ENCODE data around the gene PCARE. TPM values are rescaled to one million over a fixed set of nuclear protein-coding genes. Genes with fewer than 3 reads are reported as not detected.

PCARE gene
- total RNA-seq, 1 experiment from 2014 or later: not detected

DNA sequence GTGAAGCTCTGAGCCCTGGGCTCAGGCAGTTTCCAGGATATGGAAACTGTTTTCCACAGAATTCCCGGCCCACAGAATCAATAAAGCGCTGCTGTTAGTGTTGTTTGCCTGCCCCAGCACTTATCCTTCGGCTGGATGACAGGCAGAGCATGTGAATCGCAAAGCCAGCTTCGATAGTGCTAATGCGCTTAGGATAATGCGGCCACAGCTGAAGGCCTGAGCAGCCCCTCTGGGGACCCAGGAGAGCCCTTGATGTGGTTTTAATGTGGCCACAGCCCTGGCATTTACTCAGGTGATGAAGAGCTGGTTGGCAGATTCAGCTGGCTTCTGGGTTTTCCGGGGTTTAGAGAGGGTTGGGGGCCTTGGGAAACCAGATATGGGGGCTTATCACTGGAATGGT lies 23.7 kb downstream of the PCARE start:
- H3K4me1 Mint-ChIP-seq: peaks cover 19% of the 10 kb centered on the region
- ChIA-PET POLR2A (no interaction called here), CTCF (no interaction called here)
- H3K27ac Mint-ChIP-seq: no peak overlapping the region
- DNase-seq (ENCODE audit: low spot score) (no peak), ATAC-seq (no peak)
- no peaks in the 10 kb centered on the region for H3K27me3 Mint-ChIP-seq (ENCODE audit: low read depth)
- TF ChIP-seq, protein P1, sequence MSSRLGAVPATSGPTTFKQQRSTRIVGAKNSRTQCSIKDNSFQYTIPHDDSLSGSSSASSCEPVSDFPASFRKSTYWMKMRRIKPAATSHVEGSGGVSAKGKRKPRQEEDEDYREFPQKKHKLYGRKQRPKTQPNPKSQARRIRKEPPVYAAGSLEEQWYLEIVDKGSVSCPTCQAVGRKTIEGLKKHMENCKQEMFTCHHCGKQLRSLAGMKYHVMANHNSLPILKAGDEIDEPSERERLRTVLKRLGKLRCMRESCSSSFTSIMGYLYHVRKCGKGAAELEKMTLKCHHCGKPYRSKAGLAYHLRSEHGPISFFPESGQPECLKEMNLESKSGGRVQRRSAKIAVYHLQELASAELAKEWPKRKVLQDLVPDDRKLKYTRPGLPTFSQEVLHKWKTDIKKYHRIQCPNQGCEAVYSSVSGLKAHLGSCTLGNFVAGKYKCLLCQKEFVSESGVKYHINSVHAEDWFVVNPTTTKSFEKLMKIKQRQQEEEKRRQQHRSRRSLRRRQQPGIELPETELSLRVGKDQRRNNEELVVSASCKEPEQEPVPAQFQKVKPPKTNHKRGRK (CRISPR knock-in tag; IDR thresholded peaks at IDR 0.05; ENCODE audit: borderline replicate concordance): no peak
- no peak for TF ChIP-seq NFATC4 (CRISPR knock-in tag; IDR thresholded peaks at IDR 0.05)
- TF ChIP-seq SOX15 (CRISPR knock-in tag; IDR thresholded peaks at IDR 0.05): no peak
- no peak for TF ChIP-seq TEAD4 (CRISPR knock-in tag; IDR thresholded peaks at IDR 0.05)
- TF ChIP-seq, protein P2, sequence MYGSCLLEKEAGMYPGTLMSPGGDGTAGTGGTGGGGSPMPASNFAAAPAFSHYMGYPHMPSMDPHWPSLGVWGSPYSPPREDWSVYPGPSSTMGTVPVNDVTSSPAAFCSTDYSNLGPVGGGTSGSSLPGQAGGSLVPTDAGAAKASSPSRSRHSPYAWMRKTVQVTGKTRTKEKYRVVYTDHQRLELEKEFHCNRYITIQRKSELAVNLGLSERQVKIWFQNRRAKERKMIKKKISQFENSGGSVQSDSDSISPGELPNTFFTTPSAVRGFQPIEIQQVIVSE (CRISPR knock-in tag; IDR thresholded peaks at IDR 0.05; ENCODE audit: borderline replicate concordance): no peak
- TF ChIP-seq, protein P3, sequence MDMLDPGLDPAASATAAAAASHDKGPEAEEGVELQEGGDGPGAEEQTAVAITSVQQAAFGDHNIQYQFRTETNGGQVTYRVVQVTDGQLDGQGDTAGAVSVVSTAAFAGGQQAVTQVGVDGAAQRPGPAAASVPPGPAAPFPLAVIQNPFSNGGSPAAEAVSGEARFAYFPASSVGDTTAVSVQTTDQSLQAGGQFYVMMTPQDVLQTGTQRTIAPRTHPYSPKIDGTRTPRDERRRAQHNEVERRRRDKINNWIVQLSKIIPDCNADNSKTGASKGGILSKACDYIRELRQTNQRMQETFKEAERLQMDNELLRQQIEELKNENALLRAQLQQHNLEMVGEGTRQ (CRISPR knock-in tag; IDR thresholded peaks at IDR 0.05): no peak
- TF ChIP-seq, protein P4, sequence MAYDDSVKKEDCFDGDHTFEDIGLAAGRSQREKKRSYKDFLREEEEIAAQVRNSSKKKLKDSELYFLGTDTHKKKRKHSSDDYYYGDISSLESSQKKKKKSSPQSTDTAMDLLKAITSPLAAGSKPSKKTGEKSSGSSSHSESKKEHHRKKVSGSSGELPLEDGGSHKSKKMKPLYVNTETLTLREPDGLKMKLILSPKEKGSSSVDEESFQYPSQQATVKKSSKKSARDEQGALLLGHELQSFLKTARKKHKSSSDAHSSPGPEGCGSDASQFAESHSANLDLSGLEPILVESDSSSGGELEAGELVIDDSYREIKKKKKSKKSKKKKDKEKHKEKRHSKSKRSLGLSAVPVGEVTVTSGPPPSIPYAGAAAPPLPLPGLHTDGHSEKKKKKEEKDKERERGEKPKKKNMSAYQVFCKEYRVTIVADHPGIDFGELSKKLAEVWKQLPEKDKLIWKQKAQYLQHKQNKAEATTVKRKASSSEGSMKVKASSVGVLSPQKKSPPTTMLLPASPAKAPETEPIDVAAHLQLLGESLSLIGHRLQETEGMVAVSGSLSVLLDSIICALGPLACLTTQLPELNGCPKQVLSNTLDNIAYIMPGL (CRISPR knock-in tag; IDR thresholded peaks at IDR 0.05): no peak
- no peak for TF ChIP-seq TP53 (CRISPR knock-in tag; IDR thresholded peaks at IDR 0.05)
- no peak for TF ChIP-seq FOXJ3 (CRISPR knock-in tag; IDR thresholded peaks at IDR 0.05; ENCODE audit: borderline replicate concordance)
- TF ChIP-seq TEAD1 (CRISPR knock-in tag; IDR thresholded peaks at IDR 0.05): no peak
- no peak for TF ChIP-seq OVOL2 (CRISPR knock-in tag; IDR thresholded peaks at IDR 0.05; ENCODE audit: borderline replicate concordance)
- TF ChIP-seq, protein P5, sequence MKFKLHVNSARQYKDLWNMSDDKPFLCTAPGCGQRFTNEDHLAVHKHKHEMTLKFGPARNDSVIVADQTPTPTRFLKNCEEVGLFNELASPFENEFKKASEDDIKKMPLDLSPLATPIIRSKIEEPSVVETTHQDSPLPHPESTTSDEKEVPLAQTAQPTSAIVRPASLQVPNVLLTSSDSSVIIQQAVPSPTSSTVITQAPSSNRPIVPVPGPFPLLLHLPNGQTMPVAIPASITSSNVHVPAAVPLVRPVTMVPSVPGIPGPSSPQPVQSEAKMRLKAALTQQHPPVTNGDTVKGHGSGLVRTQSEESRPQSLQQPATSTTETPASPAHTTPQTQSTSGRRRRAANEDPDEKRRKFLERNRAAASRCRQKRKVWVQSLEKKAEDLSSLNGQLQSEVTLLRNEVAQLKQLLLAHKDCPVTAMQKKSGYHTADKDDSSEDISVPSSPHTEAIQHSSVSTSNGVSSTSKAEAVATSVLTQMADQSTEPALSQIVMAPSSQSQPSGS (CRISPR knock-in tag; IDR thresholded peaks at IDR 0.05; ENCODE audit: borderline replicate concordance, low read depth): no peak
- TF ChIP-seq IRF2 (CRISPR knock-in tag; IDR thresholded peaks at IDR 0.05; ENCODE audit: borderline replicate concordance, low read depth): no peak
- H3K9me3 Mint-ChIP-seq: no peaks in the 10 kb centered on the region
- no peak overlapping the region for H3K4me3 Mint-ChIP-seq
- no peaks in the 10 kb centered on the region for H3K36me3 Mint-ChIP-seq

DNA sequence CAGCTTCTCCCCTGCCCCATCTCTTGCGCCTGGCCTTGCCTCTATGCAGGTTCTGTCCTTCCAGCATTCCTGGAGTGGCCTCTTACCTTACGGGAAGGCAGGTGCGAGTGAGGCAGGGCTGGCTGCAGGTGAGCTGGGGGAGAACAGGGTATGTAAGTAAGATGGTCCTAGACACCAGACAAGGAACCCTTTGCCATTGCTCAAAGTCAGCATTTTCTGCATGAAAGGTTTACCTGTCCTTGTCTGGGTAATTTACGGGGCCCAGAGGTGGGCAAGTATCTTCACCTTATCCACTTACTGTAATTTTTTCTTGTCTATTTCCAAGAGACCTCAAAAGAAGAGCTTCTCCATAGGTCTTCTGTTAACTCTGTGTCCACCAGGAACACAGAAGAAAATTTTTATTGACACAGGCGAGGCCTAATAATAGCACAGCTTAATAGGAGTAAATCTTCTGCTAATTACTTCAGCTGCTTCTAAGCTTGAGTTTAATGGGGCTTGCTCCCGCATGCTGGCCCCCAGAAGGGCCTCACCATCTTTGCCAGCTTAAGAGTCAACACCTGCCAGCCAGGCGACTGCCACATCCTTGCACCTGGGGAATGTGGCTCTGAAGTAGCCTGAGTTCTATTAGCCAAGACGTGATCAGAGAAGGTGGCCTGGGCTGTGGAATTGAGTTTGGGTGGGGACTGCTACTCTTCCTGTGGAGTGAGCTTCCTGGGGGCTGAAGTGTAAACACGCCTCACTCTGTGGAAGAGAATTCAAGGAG lies 27.1 kb downstream of the PCARE start:
- no peaks in the 10 kb centered on the region for H3K27me3 Mint-ChIP-seq (ENCODE audit: low read depth)
- ChIA-PET CTCF (no interaction called here), POLR2A (no interaction called here)
- H3K9me3 Mint-ChIP-seq: no peaks in the 10 kb centered on the region
- H3K4me1 Mint-ChIP-seq: peaks cover 14% of the 10 kb centered on the region
- ATAC-seq (no peak), DNase-seq (ENCODE audit: low spot score) (no peak)
- no peak overlapping the region for H3K27ac Mint-ChIP-seq
- no peaks in the 10 kb centered on the region for H3K36me3 Mint-ChIP-seq
- H3K4me3 Mint-ChIP-seq: no peak overlapping the region
- no peak for TF ChIP-seq ZNF263 (CRISPR knock-in tag; IDR thresholded peaks at IDR 0.05; ENCODE audit: low read depth)
- no peak for TF ChIP-seq SP1 (CRISPR knock-in tag; conservative IDR thresholded peaks at IDR 0.05)
- TF ChIP-seq SOX15 (CRISPR knock-in tag; IDR thresholded peaks at IDR 0.05): no peak
- no peak for TF ChIP-seq NFE2L1 (CRISPR knock-in tag; IDR thresholded peaks at IDR 0.05)
- no peak for TF ChIP-seq ELF4 (CRISPR knock-in tag; IDR thresholded peaks at IDR 0.05; ENCODE audit: low read depth)
- TF ChIP-seq, protein P6, sequence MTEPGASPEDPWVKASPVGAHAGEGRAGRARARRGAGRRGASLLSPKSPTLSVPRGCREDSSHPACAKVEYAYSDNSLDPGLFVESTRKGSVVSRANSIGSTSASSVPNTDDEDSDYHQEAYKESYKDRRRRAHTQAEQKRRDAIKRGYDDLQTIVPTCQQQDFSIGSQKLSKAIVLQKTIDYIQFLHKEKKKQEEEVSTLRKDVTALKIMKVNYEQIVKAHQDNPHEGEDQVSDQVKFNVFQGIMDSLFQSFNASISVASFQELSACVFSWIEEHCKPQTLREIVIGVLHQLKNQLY (CRISPR knock-in tag; IDR thresholded peaks at IDR 0.05): no peak
- TF ChIP-seq ZBTB21 (CRISPR knock-in tag; IDR thresholded peaks at IDR 0.05; ENCODE audit: borderline replicate concordance): no peak
- TF ChIP-seq, protein P7, sequence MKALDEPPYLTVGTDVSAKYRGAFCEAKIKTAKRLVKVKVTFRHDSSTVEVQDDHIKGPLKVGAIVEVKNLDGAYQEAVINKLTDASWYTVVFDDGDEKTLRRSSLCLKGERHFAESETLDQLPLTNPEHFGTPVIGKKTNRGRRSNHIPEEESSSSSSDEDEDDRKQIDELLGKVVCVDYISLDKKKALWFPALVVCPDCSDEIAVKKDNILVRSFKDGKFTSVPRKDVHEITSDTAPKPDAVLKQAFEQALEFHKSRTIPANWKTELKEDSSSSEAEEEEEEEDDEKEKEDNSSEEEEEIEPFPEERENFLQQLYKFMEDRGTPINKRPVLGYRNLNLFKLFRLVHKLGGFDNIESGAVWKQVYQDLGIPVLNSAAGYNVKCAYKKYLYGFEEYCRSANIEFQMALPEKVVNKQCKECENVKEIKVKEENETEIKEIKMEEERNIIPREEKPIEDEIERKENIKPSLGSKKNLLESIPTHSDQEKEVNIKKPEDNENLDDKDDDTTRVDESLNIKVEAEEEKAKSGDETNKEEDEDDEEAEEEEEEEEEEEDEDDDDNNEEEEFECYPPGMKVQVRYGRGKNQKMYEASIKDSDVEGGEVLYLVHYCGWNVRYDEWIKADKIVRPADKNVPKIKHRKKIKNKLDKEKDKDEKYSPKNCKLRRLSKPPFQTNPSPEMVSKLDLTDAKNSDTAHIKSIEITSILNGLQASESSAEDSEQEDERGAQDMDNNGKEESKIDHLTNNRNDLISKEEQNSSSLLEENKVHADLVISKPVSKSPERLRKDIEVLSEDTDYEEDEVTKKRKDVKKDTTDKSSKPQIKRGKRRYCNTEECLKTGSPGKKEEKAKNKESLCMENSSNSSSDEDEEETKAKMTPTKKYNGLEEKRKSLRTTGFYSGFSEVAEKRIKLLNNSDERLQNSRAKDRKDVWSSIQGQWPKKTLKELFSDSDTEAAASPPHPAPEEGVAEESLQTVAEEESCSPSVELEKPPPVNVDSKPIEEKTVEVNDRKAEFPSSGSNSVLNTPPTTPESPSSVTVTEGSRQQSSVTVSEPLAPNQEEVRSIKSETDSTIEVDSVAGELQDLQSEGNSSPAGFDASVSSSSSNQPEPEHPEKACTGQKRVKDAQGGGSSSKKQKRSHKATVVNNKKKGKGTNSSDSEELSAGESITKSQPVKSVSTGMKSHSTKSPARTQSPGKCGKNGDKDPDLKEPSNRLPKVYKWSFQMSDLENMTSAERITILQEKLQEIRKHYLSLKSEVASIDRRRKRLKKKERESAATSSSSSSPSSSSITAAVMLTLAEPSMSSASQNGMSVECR (CRISPR knock-in tag; IDR thresholded peaks at IDR 0.05; ENCODE audit: borderline replicate concordance): no peak
- TF ChIP-seq, protein P2 (CRISPR knock-in tag; IDR thresholded peaks at IDR 0.05; ENCODE audit: borderline replicate concordance): no peak
- TF ChIP-seq, protein P3 (CRISPR knock-in tag; IDR thresholded peaks at IDR 0.05): no peak
- no peak for TF ChIP-seq CREM (CRISPR knock-in tag; IDR thresholded peaks at IDR 0.05)
